Peyer's patch (tissue), 4 donors: ENCODE results near the gene MOSPD3.

Experiments used
- CTCF ChIP-seq, 6 experiments: fragments of 450-650 bp in 4 of 6; fragments of 200-600 bp in 2 of 6; sonication (generic) in 1 of 6; IDR thresholded peaks; one replicate each; pipeline ENCODE4 v1.5.1; 2017 to 2019; ENCODE audit warnings: antibody characterized with exemption in 6 of 6, mild to moderate bottlenecking in 3 of 6, moderate library complexity in 1 of 6
- POLR2A ChIP-seq, 2 donors: fragments of 450-650 bp; IDR thresholded peaks; one replicate each; pipeline ENCODE4 v1.5.1; 2017; ENCODE audit warnings: antibody characterized with exemption in 2 of 2, mild to moderate bottlenecking in 2 of 2, moderate library complexity in 2 of 2

GRCh38 chr7:100582650-100583049 is 29.7 kb upstream of the MOSPD3 start:
- TF ChIP-seq POLR2A (IDR thresholded peaks at IDR 0.05) (no peak), CTCF (IDR thresholded peaks at IDR 0.05) (no peak)
